HUDEP-2 (cell line): ENCODE results near the gene DIS3L2.
"Not testable (repeated sequence)": the region's sequence is repeated elsewhere in the genome, so short reads cannot be mapped to it uniquely, and the experiment has no call there.

Experiments used
- DNase-seq, 76 experiments: peaks; one replicate each; lab custom pipeline; 2025; ENCODE audit not compliant: unreplicated experiment in 76 of 76; lab: John Stamatoyannopoulos, UW

The DIS3L2 gene

DNA sequence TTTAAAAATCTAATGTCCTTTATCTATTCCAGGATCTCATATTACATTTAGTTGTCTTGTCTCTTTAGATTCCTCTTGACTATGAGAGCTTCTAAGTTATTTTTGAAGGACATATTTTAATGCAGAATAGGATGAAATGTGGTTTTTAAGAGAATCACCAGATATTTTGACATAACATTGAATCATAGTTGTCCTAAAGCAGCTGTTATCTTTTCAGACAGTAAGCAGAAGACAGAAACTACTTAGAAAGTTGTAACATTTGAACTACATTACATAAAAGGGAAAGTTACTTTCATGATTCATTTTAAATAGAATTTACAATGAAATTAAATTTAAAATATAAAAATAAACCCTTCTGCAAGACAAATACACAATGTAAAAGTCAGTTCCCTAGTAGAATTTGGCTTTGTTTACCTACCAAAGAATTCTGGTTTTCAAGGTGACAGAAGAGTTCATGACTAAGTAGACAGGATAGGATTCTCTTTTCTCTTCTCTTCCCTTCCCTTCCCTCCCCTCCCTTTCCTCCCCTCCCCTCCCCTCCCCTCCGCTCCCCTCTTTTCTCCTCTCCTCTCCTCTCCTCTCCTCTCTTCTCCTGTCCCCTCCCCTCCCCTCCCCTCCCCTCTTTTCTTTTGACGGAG is 186.0 kb downstream of the DIS3L2 start:
- DNase-seq = no peak

DNA sequence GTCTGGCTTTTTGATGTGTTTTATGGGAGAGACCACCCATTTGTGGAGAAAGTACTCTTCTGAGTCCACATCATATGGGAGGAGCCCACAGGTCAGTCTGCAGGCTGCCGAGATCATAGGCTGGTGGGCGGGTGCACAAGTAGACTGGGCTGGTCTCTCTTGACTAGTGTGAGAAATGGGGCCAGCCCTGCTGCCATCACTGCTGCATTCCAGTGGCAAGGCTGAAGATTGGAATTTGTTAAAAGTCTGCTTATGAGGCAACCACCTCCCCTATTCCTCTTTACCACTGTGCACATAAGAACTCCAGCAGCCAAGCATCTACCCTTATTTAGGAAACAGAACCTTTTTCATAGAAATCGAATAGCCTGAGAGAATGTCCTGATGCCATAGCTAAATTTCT is 200.7 kb downstream of the DIS3L2 start:
- no peak for DNase-seq

DNA sequence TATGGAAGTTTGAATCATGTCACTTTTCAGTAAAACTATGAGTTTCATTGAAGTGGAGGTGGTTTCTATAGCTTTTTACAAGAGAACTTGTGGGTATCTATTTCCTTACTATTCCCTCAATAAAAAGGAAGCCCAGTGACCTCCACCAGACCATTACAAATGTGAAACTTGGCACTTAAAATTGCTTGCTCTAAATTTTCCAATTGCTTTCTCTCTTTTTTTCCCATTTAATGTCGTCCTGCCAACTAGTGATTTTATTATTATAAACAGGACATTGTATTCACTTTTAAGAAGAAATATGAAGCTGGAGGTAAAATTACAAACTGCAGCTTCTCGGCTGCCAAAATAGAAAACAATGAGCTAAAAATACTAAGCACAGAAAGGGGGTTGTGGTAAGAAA is 208.9 kb downstream of the DIS3L2 start:
- no peak for DNase-seq

DNA sequence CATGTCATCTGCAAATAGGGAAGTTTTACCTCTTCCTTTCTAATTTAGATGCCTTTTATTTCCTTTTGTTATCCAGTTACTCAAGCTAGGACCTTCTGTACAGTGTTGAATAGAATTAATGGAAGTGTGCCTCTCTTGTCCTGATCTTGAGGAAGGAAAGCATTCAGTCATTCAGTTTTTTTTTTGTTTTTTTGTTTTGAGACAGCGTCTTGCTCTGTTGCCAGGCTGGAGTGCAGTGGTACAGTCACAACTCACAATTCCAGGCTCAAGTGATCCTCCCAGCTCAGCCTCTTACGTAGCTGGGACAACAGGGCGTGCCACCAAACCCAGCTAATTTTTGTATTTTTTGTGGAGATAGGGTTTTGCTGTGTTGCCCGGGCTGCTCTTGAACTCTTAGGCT is 213.1 kb downstream of the DIS3L2 start:
- peak in 4 of 76 experiments; percentile 4 to 12 (median 7) for DNase-seq

DNA sequence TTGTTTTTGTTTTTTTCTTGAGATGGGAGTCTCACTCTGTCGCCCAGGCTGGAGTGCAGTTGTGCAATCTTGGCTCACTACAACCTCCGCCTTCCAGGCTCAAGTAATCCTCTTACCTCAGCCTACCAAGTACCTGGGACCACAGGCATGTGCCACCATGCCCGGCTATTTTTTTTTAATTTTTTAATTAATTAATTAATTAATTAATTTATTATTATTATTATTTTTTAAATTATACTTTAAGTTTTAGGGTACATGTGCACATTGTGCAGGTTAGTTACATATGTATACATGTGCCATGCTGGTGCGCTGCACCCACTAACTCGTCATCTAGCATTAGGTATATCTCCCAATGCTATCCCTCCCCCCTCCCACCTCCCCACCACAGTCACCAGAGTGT is 215.1 kb downstream of the DIS3L2 start:
- not testable (repeated sequence) for DNase-seq

DNA sequence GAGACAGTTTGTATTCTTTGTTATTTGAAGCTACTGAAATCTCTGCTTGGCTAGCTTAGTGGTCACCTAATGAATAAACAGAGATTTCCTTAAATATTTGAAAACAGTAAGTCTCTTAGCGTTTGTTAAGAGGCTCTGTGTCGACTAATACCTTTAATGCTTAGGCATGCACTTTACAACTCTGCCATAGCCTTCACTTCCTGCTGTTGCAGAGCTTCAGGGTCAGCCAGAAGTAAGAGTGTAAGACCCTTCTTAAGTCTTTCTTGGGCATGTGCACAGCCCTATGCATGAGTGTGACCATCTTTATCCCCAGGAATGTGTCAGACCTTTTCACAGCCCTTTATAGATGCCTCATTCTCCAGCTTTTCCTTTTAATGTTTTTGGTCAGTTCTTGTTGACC is 221.8 kb downstream of the DIS3L2 start:
- no peak for DNase-seq

DNA sequence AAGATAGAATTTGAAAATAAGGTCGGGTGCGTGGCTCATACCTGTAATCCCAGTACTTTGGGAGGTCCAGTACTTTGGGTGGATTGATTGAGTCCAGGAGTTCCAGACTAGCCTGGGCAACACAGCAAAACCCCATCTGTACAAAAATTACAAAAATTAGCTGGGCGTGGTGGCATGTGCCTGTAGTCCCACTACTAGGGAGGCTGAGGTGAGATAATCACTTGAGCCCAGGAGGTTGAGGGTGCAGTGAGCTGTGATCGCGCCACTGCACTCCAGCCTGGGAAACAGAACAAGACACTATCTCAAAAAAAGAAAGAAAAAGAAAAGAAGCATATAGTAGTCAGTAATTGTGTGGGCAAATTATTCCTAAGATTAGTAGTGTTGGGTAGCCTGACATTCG is 222.8 kb downstream of the DIS3L2 start:
- DNase-seq = peak in 4 of 76 experiments; percentile 1 to 12 (median 7)

DNA sequence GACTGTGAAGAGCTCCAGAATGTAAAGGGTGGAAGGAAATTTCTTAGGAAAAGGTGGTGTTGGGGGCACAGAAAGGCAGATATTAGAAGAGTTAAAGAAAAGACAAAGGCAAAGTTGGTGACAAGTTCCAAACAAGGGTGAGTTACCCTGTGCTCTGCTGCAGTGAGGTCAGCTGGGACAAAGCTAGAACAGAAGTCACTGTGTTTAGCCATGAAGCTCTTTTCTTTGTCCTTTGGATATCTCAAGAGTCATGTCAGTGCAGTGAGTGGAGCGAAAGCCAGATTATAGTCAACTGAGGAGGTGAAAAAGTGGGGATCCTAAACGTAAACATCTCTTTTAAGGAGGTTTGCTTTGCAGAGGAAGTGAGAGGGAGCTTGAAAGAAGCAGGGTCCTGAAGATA is 229.3 kb downstream of the DIS3L2 start:
- DNase-seq = no peak

DNA sequence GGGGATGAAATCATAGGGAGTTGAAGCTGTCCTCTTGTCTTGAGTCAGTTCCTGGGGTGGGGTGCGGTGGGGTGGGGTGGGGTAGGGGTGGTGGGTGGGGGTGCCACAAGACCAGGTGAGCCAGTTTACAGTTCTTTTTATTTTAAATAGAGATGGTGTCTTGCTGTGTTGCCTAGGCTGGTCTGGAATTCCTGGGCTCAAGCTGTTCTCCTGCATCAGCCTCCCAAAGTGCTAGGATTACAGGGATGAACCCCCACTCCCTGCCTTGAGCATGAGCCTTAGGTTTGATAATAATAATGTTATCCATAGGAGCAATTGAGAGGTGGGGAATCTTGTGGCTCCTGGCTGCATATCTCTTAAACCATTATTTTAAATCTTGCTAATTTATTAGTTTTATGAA is 234.0 kb downstream of the DIS3L2 start:
- DNase-seq = no peak

DNA sequence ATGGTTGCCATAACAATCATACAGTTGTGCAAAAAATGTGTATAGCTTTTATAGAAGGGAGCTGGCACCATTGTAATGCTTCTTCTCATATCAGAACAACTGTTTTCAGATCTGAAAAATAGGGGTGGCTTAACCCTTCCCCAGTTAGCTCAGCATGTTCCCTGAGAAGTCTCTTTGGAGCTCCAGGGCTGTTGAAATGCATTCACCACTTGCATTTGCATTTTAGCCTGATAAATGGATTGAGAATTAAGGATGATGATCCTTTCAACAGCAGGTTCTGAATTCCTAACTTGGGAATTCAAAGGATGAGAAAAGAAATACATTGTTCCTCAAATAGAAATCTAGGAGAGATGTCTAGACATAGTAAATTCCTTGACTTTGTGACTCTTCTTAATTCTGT is 235.3 kb downstream of the DIS3L2 start:
- no peak for DNase-seq

DNA sequence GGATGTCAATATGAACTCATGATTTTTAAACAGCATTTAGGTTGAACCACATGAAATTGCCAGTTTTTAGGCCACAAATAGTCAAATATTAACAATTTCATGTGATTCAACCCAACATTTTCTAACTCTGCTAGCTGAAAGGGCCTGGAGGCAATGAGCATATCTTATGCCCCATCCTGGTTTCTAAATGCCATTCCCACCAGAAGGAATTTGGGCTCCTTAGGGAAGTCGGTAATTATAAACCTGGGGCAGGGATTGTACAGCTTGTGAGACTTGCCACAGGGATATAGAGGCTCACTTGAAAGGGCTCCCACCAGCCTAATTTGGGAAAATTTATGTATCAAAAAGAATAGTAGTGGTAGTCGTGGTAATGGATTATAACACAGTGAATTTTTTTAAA is 238.7 kb downstream of the DIS3L2 start:
- DNase-seq = no peak

DNA sequence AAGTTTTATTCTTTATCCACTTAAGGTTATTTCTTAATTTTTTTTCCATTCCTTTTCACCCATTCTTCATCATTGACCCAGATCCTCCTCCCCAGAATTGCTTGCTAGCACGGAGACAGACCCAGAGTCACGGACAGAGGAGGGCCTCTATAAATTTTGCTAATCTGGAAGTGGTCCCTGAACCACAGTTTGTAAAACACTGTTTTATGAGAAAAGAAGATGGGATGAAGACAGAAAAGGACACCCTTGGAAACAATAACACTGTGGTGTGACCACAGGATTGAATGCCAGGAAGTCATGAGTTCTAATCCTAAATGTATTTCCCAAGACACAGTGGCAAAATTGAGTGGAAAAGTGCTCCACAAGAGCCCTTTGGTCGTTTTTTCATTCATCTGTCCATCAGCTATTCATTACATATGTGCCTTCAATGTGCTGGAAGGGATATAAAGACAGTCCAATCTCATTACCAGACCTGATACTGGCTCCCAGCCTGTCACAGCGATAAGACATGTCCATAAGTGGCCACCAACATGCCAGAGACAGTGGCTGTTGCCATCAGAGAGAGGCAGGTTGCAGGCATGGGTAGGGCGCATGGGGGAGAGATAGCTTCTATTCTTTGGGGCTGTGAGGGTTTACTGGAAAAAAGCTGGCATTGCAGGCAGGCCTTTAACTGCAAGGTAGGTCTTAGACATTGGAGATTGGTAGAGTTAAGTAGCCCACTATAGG is 241.8 kb downstream of the DIS3L2 start:
- DNase-seq = peak in 1 of 76 experiments; percentile 2

DNA sequence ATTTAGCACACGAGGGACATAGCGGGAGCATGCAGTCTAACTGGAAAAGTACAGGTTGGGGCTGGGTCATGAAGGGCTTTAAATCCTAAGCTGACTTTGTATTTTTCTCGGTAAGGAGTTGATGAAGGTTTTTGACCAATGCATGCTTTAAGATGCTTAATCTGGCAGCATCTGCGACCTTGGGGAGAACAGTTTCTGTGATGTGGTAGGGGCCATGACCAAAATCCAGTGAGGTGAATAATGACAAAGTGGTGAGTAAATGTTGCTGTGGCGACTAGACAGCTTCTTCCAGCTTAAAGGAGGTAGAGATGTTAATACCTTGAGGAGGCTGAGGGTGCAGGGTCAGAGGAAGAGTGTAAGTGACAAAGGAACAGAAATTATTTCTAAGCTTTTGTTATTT is 242.4 kb downstream of the DIS3L2 start:
- no peak for DNase-seq

DNA sequence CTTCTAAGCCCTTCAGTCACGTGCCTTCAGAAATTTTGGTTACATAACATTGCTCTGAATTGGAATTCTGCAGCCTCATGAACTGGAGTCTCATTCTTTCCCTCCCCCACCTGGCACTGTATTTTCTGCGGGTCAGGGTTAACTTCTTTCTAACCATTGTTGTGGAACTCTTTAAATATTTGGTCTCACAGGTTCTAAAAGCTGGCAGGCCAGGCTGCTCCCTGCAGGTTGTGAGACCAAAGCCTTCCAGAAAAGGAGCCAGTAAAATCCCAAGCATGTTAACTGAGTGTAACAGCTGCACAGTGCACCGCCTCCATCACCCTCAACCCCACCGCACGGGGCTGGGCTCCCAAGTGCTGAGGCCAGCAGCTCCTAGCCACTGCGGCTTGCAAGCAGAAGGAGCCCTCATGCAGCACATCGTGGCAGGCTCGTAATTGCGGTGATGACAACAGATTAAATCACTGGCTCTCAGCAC is 243.0 kb downstream of the DIS3L2 start:
- DNase-seq = no peak

DNA sequence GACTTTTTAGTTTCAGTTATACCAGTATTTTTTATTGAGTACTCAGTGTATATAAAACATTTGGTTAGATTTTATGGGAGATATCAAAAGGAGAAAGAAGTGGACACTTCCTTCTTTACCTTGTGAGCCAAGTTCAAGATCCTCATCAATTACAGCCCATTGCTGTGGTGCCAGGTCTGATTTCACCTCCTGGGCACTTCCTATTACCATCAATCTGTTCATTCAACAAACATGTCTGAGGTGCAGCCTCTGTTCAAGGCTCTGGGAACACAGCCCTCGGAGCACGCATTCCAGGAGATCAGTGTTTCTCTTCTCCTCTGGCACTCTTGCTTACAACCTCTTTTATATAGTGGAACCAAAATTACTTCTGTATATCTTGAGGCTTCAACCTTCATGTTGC is 245.7 kb downstream of the DIS3L2 start:
- DNase-seq = no peak

DNA sequence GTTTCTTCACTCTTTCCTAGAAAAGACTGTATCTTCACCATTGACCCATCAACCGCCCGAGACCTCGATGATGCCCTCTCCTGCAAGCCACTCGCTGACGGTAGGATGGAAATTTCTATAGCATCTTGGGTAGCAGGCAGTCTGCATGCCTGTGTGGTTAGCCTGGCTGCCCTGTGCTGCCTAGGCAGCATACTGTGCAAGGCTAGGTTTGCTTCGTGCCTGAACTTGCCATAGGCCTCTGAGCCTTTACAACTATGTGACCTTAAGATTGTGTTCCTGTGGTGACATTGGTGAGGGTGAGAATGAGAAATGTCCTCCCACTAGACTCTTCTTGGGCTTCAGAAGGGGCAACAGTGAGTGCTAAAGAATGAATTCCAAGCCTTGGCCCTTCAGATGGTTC is 248.8 kb downstream of the DIS3L2 start:
- no peak for DNase-seq

DNA sequence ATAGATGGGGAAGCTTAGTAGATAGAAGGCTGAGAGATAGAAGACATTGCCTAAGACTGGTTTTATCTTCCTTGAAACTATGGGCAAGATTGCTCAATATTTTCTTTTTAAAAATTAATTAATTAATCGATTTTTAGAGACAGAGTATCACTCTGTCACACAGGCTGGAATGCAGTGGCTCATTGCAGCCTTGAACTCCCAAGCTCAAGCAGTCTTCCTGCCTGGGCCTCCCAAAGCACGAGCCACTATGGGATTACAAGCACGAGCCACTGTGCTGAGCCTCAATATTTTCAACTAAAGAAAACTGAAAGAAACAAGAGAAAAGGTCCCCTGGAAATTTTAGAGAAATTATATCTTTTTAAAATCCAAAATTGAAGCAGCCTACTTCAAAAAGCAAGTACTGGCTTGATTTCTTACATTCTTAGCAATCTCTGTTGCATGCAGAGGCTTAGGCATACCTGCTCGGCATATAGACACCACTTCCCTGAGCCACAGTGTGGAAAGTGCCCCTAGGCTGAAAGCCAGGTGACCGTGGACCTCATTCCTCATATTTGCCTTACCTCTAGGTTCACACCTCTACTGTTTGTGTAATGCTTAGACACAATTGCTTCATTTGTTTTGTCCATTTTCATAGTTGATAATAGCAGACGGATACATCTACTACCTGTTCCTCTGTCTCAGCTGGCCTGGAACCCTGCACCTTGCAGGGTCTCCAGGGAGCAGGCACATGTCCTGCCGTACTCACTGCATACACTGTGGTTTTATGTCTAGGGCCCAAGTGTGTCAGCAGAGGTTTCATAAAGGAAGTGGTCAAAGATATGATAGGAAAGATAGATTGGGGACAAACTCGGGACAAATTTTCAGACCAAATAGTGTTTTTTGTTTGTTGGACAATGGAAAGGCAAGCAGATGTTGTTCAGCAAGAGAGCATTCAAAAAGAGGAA is 250.5 kb downstream of the DIS3L2 start:
- DNase-seq = no peak

DNA sequence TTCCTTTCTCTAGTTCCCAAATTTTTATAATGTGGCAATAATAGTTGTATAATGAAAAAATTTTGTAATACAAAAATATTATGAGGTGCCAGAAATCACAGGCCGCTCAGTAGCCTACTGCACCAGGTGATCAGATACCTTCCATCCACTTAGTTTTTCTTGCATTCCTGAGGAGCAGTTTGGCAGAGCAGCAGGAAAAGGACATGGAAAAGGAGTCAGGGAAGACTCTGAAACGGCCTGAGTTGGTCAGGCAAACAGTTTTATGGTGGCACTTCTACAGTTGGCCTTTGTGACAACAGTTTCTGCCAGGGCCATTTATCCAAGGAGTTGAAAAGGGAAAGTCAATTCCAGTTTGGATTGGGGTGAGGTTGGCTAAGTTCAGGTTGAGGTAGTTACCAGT is 251.7 kb downstream of the DIS3L2 start:
- DNase-seq = no peak

DNA sequence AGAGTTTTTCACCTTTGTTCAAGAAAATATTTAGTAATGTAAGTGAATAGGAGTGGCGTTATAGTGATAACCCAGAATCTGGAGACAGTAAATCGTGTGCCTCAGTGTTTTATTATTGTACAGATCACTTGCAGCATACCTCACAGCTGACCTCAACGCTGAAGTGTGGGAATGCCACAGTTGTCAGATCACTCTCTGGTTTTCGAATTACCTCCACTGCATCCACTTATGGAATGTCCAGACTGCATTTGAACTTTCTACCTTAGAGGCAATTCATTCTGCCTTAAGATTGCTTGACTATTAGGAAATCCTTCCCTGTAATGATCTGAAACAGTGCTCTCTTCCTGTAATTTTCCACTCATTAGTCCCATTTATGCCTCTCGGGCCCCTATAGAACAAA is 252.5 kb downstream of the DIS3L2 start:
- no peak for DNase-seq

DNA sequence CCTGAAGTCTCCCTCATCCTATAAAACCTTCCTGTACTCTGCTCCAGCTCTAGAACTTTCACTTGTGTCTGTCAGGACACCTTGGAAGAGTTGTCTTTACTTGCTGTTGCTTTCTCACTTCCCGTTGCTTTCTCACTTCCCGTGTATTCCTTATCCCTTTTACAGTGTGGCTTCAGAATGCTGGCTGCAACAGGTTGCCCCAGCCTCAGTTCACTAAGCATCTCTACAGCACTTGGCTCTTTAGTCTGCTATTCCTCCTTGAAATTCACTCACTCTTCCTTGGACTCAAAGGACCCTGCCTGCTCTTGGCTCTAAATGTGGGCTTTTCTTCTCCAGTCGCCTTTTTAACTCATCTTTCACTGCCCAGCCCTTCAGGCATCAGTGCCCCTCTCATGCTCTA is 254.5 kb downstream of the DIS3L2 start:
- no peak for DNase-seq

DNA sequence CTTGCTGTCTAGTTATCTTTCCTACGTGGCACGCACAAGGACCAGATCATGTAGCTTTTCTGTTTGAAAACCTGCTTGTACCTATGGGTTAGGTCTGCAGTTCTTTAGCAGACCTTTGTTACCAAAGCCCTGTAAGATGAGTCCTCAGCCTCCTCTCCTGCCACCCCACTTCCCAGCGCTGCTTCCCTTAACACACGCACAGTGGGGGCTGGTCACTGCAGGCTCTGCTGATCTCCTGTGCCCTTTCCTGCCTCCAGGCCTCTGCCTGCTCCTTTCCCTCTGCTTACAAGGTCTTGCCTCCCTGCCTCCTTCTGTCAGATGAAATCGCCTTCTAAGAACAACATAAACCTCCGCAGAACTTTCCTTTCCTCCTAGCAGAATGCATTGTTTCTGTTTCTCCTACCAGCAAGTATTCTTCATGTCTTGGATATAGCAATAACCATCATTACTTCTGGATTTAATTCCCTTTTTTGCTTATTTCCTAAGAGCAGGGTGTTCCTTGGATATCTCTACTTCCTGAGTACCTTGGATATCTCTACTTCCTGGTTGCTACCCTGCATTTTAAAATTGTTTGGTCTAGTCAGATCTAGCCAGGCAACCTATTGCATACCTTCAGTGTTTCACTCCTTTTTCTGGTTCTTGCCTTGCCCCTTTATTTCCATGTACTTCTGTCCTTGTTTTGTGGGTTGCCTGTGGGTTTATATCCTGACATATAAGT is 257.4 kb downstream of the DIS3L2 start:
- no peak for DNase-seq
